Peyer's patch (tissue), 4 donors: ENCODE data around the gene SRD5A1. TPM values are rescaled to one million over a fixed set of nuclear protein-coding genes. Genes with fewer than 3 reads are reported as not detected.
"Not testable (repeated sequence)": the region's sequence is repeated elsewhere in the genome, so short reads cannot be mapped to it uniquely, and the experiment has no call there.

Experiments used
- DNase-seq, 3 donors: peaks; one replicate each; pipeline ENCODE4 v3.0.0-alpha.2; 2017 to 2019
- H3K27ac ChIP-seq, 4 donors: fragments of 200-600 bp; sonication (generic); one replicate each; pipeline ENCODE4 v1.5.1; 2016 to 2019
- H3K27me3 ChIP-seq, 2 donors: fragments of 200-600 bp; sonication (generic); one replicate each; pipeline ENCODE4 v1.5.1; 2019
- H3K36me3 ChIP-seq, 3 donors: fragments of 200-600 bp; sonication (generic); one replicate each; pipeline ENCODE4 v1.5.1; 2016 to 2019
- H3K4me1 ChIP-seq, 4 donors: fragments of 200-600 bp; sonication (generic); one replicate each; pipeline ENCODE4 v1.5.1; 2016 to 2019
- H3K4me3 ChIP-seq, 4 donors: fragments of 200-600 bp; sonication (generic); 1 replicate in 3 of 4; 2 replicates in 1 of 4; pipeline ENCODE4 v1.5.1; 2016 to 2019; ENCODE audit warnings: mild to moderate bottlenecking in 1 of 4
- H3K9me3 ChIP-seq, 4 donors: fragments of 200-600 bp; sonication (generic); one replicate each; pipeline ENCODE4 v1.5.1; 2016 to 2019; ENCODE audit warnings: mild to moderate bottlenecking in 1 of 4
- CTCF ChIP-seq, 6 experiments: fragments of 450-650 bp in 4 of 6; fragments of 200-600 bp in 2 of 6; sonication (generic) in 1 of 6; IDR thresholded peaks; one replicate each; pipeline ENCODE4 v1.5.1; 2017 to 2019; ENCODE audit warnings: antibody characterized with exemption in 6 of 6, mild to moderate bottlenecking in 3 of 6, moderate library complexity in 1 of 6
- POLR2A ChIP-seq, 2 donors: fragments of 450-650 bp; IDR thresholded peaks; one replicate each; pipeline ENCODE4 v1.5.1; 2017; ENCODE audit warnings: antibody characterized with exemption in 2 of 2, mild to moderate bottlenecking in 2 of 2, moderate library complexity in 2 of 2
- total RNA-seq, 4 donors: library from RNA; depleted of rRNA; stranded (reverse); fragments of >200 nt; gene quantifications; one replicate each; pipeline ENCODE4 v1.1.0, GENCODE V29; 2016

Gene SRD5A1
- total RNA-seq, 4 donors from 2014 or later = 5.8 to 16.9 (median 13.1) TPM

- TF ChIP-seq CTCF (IDR thresholded peaks at IDR 0.05) (no peak), POLR2A (IDR thresholded peaks at IDR 0.05) (no peak)
Observed at GRCh38 chr5:6667648-6668047, 34.4 kb downstream of the SRD5A1 start.

GRCh38 chr5:6668717-6669116 lies 35.5 kb downstream of the SRD5A1 start:
- H3K4me1 ChIP-seq, H3K36me3 ChIP-seq, H3K27me3 ChIP-seq, H3K27ac ChIP-seq, DNase-seq, H3K4me3 ChIP-seq, H3K9me3 ChIP-seq: not testable (repeated sequence)

More at GRCh38 chr5:6667648-6668047, 34.4 kb downstream of the SRD5A1 start:
- Histone ChIP-seq H3K9me3 (no peaks in the 10 kb centered on the region), H3K4me1 (no peaks in the 10 kb centered on the region), H3K27me3 (no peaks in the 10 kb centered on the region), H3K4me3 (no peak overlapping the region), H3K36me3 (peaks cover 0 to 4% (median 0%) of the 10 kb centered on the region in 3 donors), H3K27ac (no peak overlapping the region)
- DNase-seq = no peak

GRCh38 chr5:6673031-6673430 lies 39.8 kb downstream of the SRD5A1 start:
- no peak for DNase-seq
- Histone ChIP-seq H3K4me1 (no peaks in the 10 kb centered on the region), H3K36me3 (no peaks in the 10 kb centered on the region), H3K27ac (no peak overlapping the region), H3K4me3 (no peak overlapping the region), H3K9me3 (no peaks in the 10 kb centered on the region), H3K27me3 (no peaks in the 10 kb centered on the region)
- TF ChIP-seq POLR2A (IDR thresholded peaks at IDR 0.05) (no peak), CTCF (IDR thresholded peaks at IDR 0.05) (no peak)

- no peak overlapping the region for H3K4me3 ChIP-seq
- H3K27ac ChIP-seq = no peak overlapping the region
- DNase-seq = no peak
- H3K27me3 ChIP-seq = no peaks in the 10 kb centered on the region
- TF ChIP-seq CTCF (IDR thresholded peaks at IDR 0.05) = no peak
- H3K36me3 ChIP-seq = no peaks in the 10 kb centered on the region
- no peaks in the 10 kb centered on the region for H3K4me1 ChIP-seq
- no peaks in the 10 kb centered on the region for H3K9me3 ChIP-seq
Observed at GRCh38 chr5:6673963-6674362, 40.7 kb downstream of the SRD5A1 start.

- no peak for TF ChIP-seq CTCF (IDR thresholded peaks at IDR 0.05)
- TF ChIP-seq POLR2A (IDR thresholded peaks at IDR 0.05) = no peak
- DNase-seq = no peak
- no peaks in the 10 kb centered on the region for H3K9me3 ChIP-seq
- no peaks in the 10 kb centered on the region for H3K36me3 ChIP-seq
- no peaks in the 10 kb centered on the region for H3K4me1 ChIP-seq
- H3K27ac ChIP-seq = no peak overlapping the region
- H3K27me3 ChIP-seq = no peaks in the 10 kb centered on the region
- no peak overlapping the region for H3K4me3 ChIP-seq
Observed at GRCh38 chr5:6674421-6674820, 41.2 kb downstream of the SRD5A1 start.

- H3K9me3 ChIP-seq = no peaks in the 10 kb centered on the region
- H3K36me3 ChIP-seq = no peaks in the 10 kb centered on the region
- no peaks in the 10 kb centered on the region for H3K27me3 ChIP-seq
- no peaks in the 10 kb centered on the region for H3K4me1 ChIP-seq
- TF ChIP-seq CTCF (IDR thresholded peaks at IDR 0.05) (no peak), POLR2A (IDR thresholded peaks at IDR 0.05) (no peak)
- DNase-seq = no peak
- no peak overlapping the region for H3K27ac ChIP-seq
- no peak overlapping the region for H3K4me3 ChIP-seq
Observed at GRCh38 chr5:6674886-6675285, 41.6 kb downstream of the SRD5A1 start.
